GM19395 (cell line): ENCODE results near the gene RPS16.
"Not testable (repeated sequence)": the region's sequence is repeated elsewhere in the genome, so short reads cannot be mapped to it uniquely, and the experiment has no call there.

Experiments
- ATAC-seq: cut with Tn5 transposase; IDR thresholded peaks from one replicate; pipeline ENCODE4 v1.9.1; 2021; ENCODE audit warnings: mild to moderate bottlenecking, moderate library complexity; ENCODE audit not compliant: unreplicated experiment

Gene RPS16

GRCh38 chr19:39435499-39436349, at the start of gene RPS16:
Gene RPS16 (minus strand): TSS chr19:39435949. CDS start chr19:39435895, 54 bp downstream.
- peak; percentile 58 for ATAC-seq

- no peak for ATAC-seq
These were observed 47.4 kb upstream of the RPS16 start for GRCh38 chr19:39483141-39483540.

DNA sequence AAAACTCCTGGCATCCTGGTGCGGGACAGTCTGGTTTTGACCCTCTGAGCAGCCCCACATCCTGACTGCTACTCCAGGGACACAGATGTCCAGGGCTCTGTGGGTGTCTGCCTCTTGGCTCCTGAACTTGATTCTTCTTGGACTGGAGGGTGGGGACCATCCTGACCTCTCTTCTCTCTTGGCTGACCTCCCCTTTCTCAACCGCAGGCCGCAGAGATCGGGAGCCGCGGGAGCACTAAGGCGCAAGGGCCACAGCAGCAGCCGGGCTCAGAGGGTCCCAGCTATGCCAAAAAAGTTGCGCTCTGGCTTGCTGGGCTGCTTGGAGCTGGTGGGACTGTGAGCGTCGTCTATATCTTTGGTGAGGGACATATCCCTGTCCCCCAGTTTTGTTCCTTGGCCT, 45.9 kb upstream of the RPS16 start:
- no peak for ATAC-seq

DNA sequence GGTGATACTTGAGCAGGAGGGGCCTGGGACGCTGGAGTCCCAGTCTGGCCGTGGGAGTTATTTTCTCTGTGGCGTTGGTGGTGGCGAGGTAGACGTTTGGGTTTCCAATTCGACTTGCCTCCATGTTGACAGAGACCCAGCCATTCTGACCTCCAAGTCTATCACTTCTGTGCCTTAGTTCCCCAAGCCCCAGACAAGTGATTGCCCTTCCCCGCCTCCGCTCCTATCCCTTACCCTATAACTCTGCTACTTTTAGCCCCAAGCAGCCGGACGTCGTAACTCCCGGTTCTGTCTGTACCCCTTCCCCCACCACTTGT, 45.4 kb upstream of the RPS16 start:
- no peak for ATAC-seq

DNA sequence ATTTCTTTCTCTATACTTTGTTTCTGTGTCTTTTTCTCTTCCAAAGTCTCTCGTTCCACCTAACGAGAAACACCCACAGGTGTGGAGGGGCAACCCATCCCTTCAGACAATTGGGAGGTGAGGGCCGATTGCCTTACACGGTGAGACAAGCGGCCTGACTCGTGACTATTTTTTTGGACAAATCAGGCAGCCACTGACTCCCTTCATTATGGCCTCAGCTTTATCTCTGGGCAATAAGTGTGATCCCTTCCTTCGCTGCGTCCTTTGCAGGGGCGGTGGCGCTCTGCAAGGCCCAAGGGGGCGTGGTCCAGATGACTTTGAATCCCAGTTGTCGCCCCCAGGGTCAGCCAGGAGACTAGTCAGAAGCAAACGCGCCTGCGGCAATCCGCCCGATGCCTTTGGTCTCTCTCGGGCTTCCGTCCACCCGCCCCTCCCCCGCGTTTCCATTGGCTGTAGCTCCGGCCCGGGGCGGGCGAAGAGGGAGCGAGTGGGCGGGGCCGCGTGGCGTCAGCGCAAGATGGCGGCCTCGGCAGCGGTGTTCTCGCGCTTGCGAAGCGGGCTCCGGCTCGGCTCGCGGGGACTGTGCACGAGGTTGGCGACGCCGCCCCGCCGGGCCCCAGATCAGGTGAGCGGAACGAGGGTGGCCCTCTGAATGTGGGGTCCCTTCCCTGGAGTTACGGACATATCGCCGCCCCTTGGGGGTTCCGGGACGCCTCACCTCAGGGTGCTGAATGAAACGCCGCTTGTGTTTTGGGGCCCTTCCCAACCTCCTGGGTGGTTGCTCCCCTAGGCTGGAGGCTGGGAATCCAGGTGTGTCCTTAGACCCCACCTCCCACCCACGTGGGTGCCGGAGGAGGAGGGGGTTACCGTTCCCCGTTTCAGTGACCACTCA, 44.8 kb upstream of the RPS16 start, which contains the start of gene TIMM50:
TIMM50 (plus strand) TSS at position 502 of the 892 bp plus-strand sequence; CDS start at position 518, 16 bp downstream.
- peak; percentile 88 for ATAC-seq

DNA sequence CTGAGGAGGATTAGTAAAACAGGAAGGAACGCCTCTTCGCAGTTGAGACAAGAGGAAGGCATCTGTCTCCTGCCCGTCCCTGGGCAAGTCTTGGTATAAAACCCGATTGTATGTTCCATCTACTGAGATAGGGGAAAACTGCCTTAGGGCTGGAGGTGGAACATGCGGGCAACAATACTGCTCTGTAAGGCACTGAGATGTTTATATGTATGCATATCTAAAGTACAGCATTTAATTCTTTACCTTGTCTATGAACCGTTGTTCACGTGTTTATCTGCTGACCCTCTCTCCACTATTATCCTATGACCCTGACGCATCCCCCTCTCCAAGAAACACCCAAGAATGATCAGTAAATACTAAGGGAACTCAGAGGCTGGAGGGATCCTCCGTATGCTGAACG, 44.2 kb upstream of the RPS16 start:
- ATAC-seq = no peak

DNA sequence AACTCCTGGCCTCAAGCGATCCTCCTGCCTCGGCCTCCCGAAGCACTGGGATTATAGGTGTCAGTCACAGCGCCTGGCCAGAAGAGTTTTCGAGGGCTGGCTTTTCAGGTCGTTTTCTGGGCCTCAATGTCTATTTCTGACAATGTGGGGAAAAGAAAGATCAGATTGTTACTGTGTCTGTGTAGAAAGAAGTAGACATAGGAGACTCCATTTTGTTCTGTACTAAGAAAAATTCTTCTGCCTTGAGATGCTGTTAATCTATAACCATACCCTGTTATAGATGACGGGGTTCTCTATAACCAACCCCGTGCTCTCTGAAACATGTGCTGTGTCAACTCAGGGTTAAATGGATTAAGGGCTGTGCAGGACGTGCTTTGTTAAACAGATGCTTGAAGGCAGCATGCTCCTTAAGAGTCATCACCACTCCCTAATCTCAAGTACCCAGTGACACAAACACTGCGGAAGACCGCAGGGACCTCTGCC, 43.6 kb upstream of the RPS16 start:
- not testable (repeated sequence) for ATAC-seq

- no peak for ATAC-seq
These were observed 40.0 kb upstream of the RPS16 start for GRCh38 chr19:39475748-39476147.

DNA sequence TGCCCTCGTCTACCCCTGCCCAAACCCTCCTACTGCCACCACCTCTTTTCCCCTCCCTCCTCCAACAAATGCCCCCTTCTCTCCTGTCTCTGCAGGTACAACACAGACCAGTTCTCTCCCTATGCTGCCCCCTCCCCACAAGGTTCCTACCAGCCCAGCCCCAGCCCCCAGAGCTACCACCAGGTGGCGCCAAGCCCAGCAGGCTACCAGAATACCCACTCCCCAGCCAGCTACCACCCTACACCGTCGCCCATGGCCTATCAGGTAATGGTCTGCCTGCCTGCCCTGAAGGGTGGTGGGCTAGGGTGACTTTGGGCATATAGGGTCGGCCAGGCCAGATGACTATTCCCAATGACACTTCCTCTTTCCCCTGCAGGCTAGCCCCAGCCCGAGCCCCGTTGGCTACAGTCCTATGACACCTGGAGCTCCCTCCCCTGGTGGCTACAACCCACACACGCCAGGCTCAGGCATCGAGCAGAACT, 38.4 kb upstream of the RPS16 start:
- ATAC-seq = no peak

- ATAC-seq = no peak
These were observed 37.8 kb upstream of the RPS16 start for GRCh38 chr19:39473443-39473960.

DNA sequence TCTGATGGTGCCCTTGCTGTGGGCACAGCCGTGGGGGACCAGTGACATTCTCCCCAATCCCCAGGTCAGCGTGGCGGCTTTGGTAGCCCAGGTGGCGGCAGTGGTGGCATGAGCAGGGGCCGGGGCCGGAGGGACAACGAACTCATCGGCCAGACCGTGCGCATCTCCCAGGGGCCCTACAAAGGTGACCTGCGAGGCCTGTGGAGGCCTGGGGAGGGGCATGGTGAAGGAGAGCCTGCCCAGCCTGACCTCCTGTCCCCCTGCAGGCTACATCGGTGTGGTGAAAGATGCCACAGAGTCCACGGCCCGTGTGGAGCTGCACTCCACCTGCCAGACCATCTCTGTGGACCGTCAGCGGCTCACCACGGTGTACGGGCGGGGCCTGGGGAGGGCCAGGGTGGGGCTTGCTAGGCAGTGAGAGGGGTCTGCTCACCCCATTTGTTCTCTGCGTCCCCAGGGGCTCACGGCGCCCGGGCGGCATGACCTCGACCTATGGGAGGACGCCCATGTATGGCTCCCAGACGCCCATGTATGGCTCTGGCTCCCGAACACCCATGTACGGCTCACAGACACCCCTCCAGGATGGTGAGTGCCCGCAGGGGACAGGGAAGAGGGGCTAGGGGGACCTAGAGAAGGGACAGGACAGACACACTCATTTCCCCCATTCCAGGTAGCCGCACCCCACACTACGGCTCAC, 37.1 kb upstream of the RPS16 start:
- ATAC-seq = no peak

GRCh38 chr19:39471756-39472536, 36.2 kb upstream of the RPS16 start:
- ATAC-seq = no peak

DNA sequence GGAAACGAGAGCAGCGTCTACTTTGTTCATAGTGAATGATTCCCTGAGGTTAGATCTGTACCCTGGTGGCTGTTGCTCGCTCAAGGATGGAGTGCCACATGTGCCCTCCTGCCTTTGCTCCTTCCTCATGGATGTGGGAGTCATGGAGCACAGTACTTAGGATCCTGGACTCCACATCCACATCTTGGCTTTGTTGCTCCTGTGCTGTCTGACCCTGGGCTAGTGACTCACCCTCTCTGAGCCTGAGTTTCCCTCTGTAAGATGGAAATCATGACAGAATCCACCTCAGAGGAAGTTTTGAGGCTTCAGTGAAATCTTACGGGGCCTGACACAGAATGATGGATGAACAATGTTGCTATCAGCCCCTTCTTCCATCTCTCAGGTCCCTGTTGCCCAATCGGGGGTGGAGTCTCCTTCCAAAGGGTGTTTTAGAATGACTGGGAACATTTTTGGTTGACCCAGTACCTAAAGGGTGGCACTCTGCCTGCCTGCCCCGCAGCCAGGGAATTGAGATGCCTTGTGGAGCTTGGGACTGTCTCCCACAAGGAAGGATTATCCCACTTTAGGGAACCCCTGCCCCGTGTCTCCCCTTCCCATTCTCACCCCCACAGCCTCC, 35.1 kb upstream of the RPS16 start:
- ATAC-seq = no peak

GRCh38 chr19:39469567-39469966, 33.8 kb upstream of the RPS16 start:
- no peak for ATAC-seq

DNA sequence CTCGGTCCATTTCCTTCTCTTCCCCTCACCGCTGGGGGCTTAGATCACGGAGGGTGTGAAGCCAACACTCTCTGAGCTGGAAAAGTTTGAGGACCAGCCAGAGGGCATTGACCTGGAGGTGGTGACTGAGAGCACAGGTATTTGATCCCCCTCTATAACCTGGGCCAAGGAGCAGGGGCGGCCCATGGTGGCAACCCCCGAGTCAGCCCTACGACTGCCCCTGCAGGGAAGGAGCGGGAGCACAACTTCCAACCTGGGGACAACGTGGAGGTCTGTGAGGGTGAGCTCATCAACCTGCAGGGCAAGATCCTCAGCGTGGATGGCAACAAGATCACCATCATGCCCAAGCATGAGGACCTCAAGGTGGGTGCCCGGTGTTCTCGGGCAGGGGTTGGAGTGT, 33.3 kb upstream of the RPS16 start:
- no peak for ATAC-seq

DNA sequence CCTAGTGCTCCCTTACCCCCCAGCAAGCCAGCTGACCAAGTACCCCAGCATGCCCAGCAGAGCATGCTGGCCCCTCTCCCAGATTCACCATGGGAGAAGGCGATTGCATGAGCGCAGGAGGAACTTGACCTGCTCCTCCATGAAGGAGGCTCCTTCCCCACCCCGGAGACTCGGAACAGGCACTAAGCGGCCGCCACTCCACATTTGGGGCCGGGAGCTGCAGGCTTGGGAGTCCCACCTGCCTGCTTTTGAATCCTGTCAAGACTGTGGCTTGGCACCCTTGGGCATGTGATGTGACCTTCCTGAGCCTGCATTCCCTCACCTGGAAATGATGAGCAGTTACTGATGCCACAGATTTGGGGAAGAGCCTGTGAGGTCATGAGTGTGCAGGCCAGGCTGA, 32.2 kb upstream of the RPS16 start:
- ATAC-seq = no peak

- no peak for ATAC-seq
These were observed 30.4 kb upstream of the RPS16 start for GRCh38 chr19:39465956-39466747.

GRCh38 chr19:39463403-39463802, 27.7 kb upstream of the RPS16 start:
- no peak for ATAC-seq

GRCh38 chr19:39451257-39451656, 15.5 kb upstream of the RPS16 start:
- ATAC-seq = not testable (repeated sequence)
